ENCODE results near the gene ZNF74. TPM values are rescaled to one million over a fixed set of nuclear protein-coding genes. Genes with fewer than 3 reads are reported as not detected.

The ZNF74 gene
- polyA plus RNA-seq, 1 donor, result 11.6 TPM

DNA sequence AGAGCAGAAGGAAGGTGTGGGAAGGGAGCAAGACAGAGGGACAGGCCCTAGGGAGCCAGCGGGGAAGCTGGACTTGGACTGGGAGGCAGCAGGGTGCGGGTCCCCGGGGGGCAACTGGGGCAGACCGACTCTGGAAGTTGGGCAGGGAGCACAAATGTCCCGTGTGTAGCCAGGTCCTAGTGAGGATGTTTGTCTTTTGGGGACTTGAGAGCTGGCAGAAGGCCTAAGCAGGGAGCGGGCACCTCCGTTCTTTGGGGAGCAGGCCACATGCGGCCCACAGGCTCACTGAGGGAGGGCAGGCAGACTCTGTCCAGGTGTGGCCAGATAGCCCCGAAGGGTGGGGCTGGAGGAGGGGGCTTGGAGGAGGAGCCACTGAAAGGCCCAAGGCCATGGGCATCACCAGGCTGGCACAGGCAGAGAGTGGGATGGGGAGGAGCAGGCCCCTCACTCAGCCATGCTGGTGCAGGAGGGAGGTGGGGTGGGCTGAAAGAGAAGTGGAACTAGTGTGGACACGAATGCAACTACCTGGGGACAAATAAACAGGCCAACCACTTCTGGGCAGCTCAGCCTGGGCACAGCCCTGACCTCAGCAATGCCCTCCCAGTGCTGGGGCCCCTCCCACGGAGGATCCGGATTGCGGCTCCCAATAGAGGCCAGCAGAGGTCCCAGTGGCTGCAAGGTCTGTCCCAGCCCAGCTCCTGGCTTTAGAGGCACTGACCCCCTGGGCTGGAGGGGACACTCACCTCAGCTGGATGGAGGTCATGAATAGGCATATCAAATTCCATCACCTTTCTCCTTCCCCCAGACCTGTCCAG, 44.9 kb downstream of the ZNF74 start:
- Histone ChIP-seq H3K4me3 (ENCODE audit: low read length) (peak overlapping the region; percentile 48), H3K27ac (ENCODE audit: low read length) (no peak overlapping the region), H3K4me1 (ENCODE audit: control insufficient read depth, insufficient read depth, low read length) (peaks cover 13% of the 10 kb centered on the region), H3K9me3 (ENCODE audit: control insufficient read depth, low read depth, low read length) (peaks cover 11% of the 10 kb centered on the region), H3K27me3 (ENCODE audit: control insufficient read depth, insufficient read depth, low read length) (peaks cover 48% of the 10 kb centered on the region), H3K36me3 (ENCODE audit: control insufficient read depth, insufficient read depth, low read length) (peaks cover 11% of the 10 kb centered on the region)
- DNase-seq, result no peak
- WGBS (ENCODE audit: insufficient coverage, low lambda C conversion rate), result no CpG with 5 or more reads among the region's 13 CpGs

DNA sequence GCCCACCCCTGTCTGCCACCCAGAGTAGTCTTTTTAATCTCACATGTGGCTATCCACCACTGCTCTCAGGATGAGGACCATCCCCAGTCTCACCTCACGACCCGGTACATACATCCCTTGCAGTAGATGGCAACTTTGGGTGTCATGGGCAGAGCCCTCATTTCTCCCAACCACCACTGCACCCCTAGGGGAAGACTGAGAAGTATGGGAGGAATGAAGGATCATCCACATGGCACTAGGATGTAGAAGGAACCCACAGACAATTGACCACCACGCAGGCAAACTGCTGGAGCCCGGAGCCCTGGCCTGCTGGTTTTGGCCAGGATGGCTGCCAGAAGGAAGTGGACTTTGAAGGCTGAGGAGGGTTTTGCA, 45.6 kb downstream of the ZNF74 start:
- H3K9me3 ChIP-seq (ENCODE audit: control insufficient read depth, low read depth, low read length), result peaks cover 11% of the 10 kb centered on the region
- H3K36me3 ChIP-seq (ENCODE audit: control insufficient read depth, insufficient read depth, low read length), result peaks cover 11% of the 10 kb centered on the region
- WGBS (ENCODE audit: insufficient coverage, low lambda C conversion rate), result no CpG with 5 or more reads among the region's 4 CpGs
- H3K4me3 ChIP-seq (ENCODE audit: low read length), result no peak overlapping the region
- DNase-seq, result no peak
- H3K27me3 ChIP-seq (ENCODE audit: control insufficient read depth, insufficient read depth, low read length), result peaks cover 42% of the 10 kb centered on the region
- no peak overlapping the region for H3K27ac ChIP-seq (ENCODE audit: low read length)
- peaks cover 13% of the 10 kb centered on the region for H3K4me1 ChIP-seq (ENCODE audit: control insufficient read depth, insufficient read depth, low read length)

DNA sequence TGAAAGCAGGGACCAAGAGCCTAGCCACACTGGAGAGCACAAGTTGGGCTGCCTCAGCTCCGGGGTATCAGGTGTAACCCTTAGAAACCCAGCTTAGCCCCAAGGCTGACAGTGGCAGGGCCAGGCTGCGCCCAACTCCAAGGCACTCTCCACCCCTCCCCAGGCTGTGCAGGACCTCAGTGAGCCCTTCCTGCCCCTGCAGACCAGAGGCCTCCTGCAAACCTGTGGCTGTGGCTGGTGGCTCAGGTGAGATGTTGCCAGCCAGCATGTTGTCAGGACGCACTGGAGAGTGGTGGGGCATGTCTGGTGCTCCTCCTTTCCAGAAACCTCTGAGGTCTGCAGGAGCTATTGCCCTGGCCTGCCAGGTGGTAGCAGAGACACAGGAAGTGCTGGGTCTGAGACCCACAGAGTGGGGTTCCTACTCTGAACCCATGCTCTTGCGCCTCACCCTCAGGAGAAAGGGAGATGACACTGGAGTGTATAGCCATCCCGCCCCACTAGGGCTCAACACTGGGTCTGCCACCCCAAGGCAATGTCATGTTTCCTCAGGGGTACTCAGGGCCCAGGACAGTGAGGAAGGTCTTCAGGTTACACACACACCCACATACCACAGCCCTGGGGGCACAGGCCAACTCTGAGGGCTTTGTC, 46.1 kb downstream of the ZNF74 start:
- WGBS (ENCODE audit: insufficient coverage, low lambda C conversion rate), result no CpG with 5 or more reads among the region's 5 CpGs

DNA sequence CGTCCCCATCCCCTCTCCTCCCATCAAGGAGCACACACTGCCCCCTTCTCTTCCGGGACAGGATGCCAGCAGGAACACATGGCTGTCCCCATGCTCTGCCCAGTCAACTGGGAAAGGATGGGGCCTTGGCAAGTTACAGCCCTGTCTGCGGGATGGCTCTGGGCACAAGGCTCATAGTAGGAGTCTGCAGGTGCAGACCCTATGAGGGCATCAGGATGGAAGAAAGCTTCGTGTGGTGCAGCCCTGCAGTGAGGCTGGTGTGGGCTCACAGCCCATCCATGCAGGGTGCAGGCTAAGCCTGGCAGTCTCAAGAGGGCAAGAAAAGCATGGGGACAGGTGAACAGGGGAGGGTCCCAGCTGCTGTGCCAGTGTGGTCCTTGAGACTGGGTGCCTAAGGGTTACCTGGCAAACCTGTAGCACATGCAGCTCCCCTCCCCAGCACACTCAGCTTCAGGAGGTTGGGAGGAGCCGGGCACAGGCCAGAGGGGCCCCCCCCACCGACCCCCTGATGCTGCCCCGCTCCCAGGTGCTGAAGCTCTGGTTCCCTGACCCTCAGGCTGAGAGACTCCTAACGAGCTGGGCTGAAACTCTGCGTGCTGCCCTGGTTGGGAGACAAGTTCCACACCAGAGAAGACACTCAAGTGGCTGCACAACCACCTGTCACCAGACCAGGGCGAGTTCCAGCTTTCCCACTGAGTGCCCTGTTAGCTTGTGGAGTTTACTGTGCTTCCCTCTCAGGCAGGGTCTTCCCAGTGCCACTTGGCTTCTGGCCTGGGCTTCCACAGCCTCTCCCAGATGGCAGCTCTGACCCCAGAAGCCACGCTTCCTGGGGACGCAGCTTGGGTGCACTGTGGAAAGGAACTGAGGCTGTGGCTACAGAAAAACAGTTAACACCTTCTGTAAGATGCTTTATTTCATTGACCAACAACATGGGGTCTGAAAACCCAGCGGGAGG, 47.0 kb downstream of the ZNF74 start:
- DNase-seq, result no peak

More for the DNA sequence above, 46.1 kb downstream of the ZNF74 start:
- Histone ChIP-seq H3K36me3 (ENCODE audit: control insufficient read depth, insufficient read depth, low read length) (peaks cover 13% of the 10 kb centered on the region), H3K4me3 (ENCODE audit: low read length) (no peak overlapping the region), H3K9me3 (ENCODE audit: control insufficient read depth, low read depth, low read length) (peaks cover 11% of the 10 kb centered on the region), H3K27ac (ENCODE audit: low read length) (no peak overlapping the region), H3K27me3 (ENCODE audit: control insufficient read depth, insufficient read depth, low read length) (peaks cover 37% of the 10 kb centered on the region), H3K4me1 (ENCODE audit: control insufficient read depth, insufficient read depth, low read length) (peaks cover 13% of the 10 kb centered on the region)
- DNase-seq, result no peak

DNA sequence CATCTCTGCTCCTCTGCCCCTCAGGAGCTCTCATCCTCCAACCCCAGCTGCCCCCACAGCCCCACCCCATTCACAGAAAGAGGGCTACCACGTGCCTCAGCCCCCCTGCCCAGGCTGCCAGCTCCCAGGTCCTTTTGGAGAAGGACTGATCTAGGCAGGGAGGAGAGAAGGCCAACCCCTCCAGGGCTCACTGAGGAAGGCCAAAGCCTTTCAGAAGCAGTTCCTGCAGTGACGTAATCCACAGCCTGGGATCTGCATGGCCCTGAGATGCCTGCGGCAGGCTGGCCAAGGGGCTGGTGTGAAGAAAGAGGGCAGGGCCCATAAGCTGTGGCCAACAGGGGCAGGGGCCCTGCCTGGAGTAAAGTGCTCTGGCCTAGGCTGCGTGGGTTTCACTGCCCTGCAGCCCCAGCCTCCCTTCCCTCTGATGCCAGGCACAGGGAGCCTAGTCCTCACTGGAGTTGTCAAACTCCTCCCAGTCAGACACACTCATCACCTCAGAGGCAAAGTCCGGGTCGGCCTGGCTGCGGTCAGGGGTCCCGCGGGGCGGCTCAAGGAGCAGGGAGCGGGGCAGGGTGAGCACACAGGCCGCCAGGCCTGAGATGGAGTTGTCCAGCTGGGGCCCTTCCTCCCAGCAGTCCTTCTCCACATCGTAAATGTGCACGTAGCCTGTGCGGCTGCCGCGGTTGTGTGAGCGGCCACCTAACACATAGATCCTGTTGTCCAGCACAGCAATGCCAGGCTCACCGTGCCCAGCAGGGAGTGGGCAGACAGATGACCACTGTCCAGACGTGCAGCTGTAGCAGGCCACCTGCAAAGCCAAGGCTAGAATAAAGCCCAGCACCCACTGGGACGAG, 47.9 kb downstream of the ZNF74 start:
- Histone ChIP-seq H3K27ac (ENCODE audit: low read length) (no peak overlapping the region), H3K36me3 (ENCODE audit: control insufficient read depth, insufficient read depth, low read length) (peaks cover 22% of the 10 kb centered on the region), H3K27me3 (ENCODE audit: control insufficient read depth, insufficient read depth, low read length) (peaks cover 21% of the 10 kb centered on the region), H3K4me1 (ENCODE audit: control insufficient read depth, insufficient read depth, low read length) (peaks cover 3% of the 10 kb centered on the region), H3K9me3 (ENCODE audit: control insufficient read depth, low read depth, low read length) (peaks cover 8% of the 10 kb centered on the region), H3K4me3 (ENCODE audit: low read length) (no peak overlapping the region)
- DNase-seq, result no peak
- no CpG with 5 or more reads among the region's 21 CpGs for WGBS (ENCODE audit: insufficient coverage, low lambda C conversion rate)

More for the DNA sequence above, 47.0 kb downstream of the ZNF74 start:
- Histone ChIP-seq H3K36me3 (ENCODE audit: control insufficient read depth, insufficient read depth, low read length) (peaks cover 16% of the 10 kb centered on the region), H3K9me3 (ENCODE audit: control insufficient read depth, low read depth, low read length) (peaks cover 11% of the 10 kb centered on the region), H3K4me3 (ENCODE audit: low read length) (no peak overlapping the region), H3K27ac (ENCODE audit: low read length) (no peak overlapping the region), H3K27me3 (ENCODE audit: control insufficient read depth, insufficient read depth, low read length) (peaks cover 28% of the 10 kb centered on the region), H3K4me1 (ENCODE audit: control insufficient read depth, insufficient read depth, low read length) (peaks cover 5% of the 10 kb centered on the region)
- no CpG with 5 or more reads among the region's 13 CpGs for WGBS (ENCODE audit: insufficient coverage, low lambda C conversion rate)

DNA sequence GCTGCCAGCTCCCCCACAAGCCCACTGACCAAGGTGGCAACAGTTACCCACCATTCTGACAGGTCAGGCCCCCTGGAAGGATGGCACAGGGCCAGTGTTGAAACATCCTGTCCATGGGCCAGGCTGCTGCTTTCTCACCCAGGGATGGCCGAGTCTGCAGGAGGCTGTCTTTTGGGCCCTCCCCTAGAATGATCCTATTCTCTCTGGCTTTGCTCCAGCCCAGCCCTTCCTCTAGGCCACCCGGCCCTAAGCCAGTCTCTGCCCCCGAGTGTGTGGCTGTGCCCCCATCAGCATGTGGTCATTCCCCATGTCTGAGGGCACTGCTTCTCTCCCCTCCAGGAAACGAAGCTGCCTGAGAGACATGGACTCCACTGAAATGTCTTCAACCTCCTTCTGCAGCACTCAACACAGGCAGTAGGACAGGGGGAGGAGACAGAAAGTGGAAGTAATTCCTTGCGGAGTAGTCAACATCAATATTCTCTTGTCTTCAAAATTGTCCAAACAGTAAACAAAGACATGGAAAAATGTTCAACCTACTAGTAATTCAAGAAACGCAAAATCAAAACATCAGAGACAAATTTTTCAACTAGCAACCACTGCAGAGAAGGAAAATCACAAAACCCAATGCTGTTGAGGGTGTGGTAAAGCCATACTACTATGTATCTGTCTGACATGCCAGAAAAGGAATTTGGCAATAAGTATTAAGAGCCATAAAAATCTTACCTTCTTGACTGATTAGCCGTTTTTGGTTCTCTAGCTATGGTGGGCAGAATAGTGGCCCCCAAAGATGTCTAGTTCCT, 48.7 kb downstream of the ZNF74 start:
- no peak for DNase-seq
- H3K27ac ChIP-seq (ENCODE audit: low read length), result no peak overlapping the region
- H3K27me3 ChIP-seq (ENCODE audit: control insufficient read depth, insufficient read depth, low read length), result peaks cover 15% of the 10 kb centered on the region
- no CpG with 5 or more reads among the region's 7 CpGs for WGBS (ENCODE audit: insufficient coverage, low lambda C conversion rate)
- no peaks in the 10 kb centered on the region for H3K4me1 ChIP-seq (ENCODE audit: control insufficient read depth, insufficient read depth, low read length)
- peaks cover 22% of the 10 kb centered on the region for H3K36me3 ChIP-seq (ENCODE audit: control insufficient read depth, insufficient read depth, low read length)
- no peak overlapping the region for H3K4me3 ChIP-seq (ENCODE audit: low read length)
- H3K9me3 ChIP-seq (ENCODE audit: control insufficient read depth, low read depth, low read length), result peaks cover 3% of the 10 kb centered on the region

DNA sequence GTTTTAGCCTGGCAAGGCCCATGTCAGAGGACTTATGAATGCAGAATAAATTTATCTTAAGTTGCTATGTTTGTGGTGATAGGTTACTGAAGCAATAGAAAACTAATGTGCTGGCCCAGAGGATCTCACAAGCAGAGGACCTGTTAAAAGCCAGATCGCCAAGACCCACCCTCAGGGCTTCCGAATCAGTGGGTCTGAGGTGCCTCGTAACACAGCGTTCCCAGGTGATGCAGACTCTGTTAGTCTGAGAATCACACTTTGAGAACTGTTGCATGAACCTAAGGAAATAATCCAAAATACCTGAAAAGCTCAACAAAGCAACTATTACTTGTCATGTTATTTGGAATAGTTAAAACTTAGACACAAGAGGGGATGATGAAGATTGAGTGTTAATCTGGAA, 50.4 kb downstream of the ZNF74 start:
- Histone ChIP-seq H3K4me3 (ENCODE audit: low read length) (no peak overlapping the region), H3K36me3 (ENCODE audit: control insufficient read depth, insufficient read depth, low read length) (peaks cover 22% of the 10 kb centered on the region), H3K27me3 (ENCODE audit: control insufficient read depth, insufficient read depth, low read length) (no peaks in the 10 kb centered on the region), H3K27ac (ENCODE audit: low read length) (no peak overlapping the region), H3K9me3 (ENCODE audit: control insufficient read depth, low read depth, low read length) (no peaks in the 10 kb centered on the region), H3K4me1 (ENCODE audit: control insufficient read depth, insufficient read depth, low read length) (no peaks in the 10 kb centered on the region)
- DNase-seq, result no peak
- WGBS (ENCODE audit: insufficient coverage, low lambda C conversion rate), result no CpG with 5 or more reads among the region's 4 CpGs

DNA sequence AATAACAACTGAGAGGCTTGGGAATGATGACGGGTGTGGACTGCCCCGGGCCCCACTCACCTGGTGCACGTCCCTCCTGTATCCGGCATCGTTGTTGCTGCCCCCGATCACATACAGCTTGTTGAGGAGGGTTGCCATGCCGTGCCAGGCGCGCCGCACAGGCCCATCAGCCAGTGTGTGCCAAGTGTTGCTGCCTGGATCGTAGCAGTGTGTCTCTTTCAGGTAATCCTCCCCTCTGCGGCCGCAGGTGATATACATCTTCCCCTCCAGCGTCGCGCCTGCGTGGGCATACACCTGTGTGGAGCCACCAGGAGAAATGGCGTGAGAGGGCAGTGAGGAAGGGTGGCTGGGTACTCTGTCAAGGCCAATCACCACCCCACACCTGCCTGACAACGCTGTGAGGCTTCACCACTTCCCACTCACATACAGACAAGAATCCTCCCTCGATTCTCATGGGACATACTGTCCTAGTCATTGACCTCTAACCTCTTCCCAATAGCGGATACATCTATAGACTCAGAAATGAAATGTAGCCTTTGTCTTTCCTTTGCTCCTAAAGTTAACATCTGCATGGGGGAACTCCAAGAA, 52.5 kb downstream of the ZNF74 start:
- DNase-seq, result no peak
- WGBS (ENCODE audit: insufficient coverage, low lambda C conversion rate), result 100% methylated on average over 2 of the region's 21 CpGs
- no peak overlapping the region for H3K27ac ChIP-seq (ENCODE audit: low read length)
- H3K36me3 ChIP-seq (ENCODE audit: control insufficient read depth, insufficient read depth, low read length), result peaks cover 24% of the 10 kb centered on the region
- no peaks in the 10 kb centered on the region for H3K9me3 ChIP-seq (ENCODE audit: control insufficient read depth, low read depth, low read length)
- H3K27me3 ChIP-seq (ENCODE audit: control insufficient read depth, insufficient read depth, low read length), result no peaks in the 10 kb centered on the region
- no peaks in the 10 kb centered on the region for H3K4me1 ChIP-seq (ENCODE audit: control insufficient read depth, insufficient read depth, low read length)
- no peak overlapping the region for H3K4me3 ChIP-seq (ENCODE audit: low read length)

DNA sequence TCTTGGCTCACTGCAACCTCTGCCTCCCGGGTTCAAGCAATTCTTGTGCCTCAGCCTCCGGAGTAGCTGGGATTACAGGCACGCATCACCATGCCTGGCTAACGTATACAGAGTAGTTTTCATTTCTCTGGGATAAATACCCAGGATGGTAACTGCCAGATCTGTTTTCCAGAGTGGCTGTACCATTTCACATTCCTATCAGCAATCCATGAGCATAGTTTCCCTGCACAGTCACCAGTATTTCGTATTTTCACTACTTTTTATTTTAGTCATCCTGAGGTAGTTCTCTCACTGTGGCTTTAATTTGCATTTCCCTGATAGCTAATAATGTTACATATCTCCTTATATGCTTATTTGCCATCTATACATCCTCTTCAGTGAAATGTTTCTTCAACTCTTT, 54.7 kb downstream of the ZNF74 start:
- WGBS (ENCODE audit: insufficient coverage, low lambda C conversion rate), result 83% methylated on average over 1 of the region's 5 CpGs
- no peaks in the 10 kb centered on the region for H3K9me3 ChIP-seq (ENCODE audit: control insufficient read depth, low read depth, low read length)
- H3K4me3 ChIP-seq (ENCODE audit: low read length), result no peak overlapping the region
- no peaks in the 10 kb centered on the region for H3K4me1 ChIP-seq (ENCODE audit: control insufficient read depth, insufficient read depth, low read length)
- H3K27ac ChIP-seq (ENCODE audit: low read length), result no peak overlapping the region
- no peak for DNase-seq
- H3K36me3 ChIP-seq (ENCODE audit: control insufficient read depth, insufficient read depth, low read length), result peaks cover 18% of the 10 kb centered on the region
- H3K27me3 ChIP-seq (ENCODE audit: control insufficient read depth, insufficient read depth, low read length), result no peaks in the 10 kb centered on the region

Measured in large intestine (tissue), 3 donors.